T-cell (primary cell): Measurements from ENCODE around the gene FBXO36. TPM values are rescaled to one million over a fixed set of nuclear protein-coding genes. Genes with fewer than 3 reads are reported as not detected.

Experiments
- ATAC-seq, 4 experiments: fragments of 200-7000 bp in 3 of 4; fragments of 150-1000 bp in 1 of 4; cut with Tn5 transposase; replicated peaks in 1 of 4; 1 replicate in 3 of 4; 2 replicates in 1 of 4; pipeline ENCODE4 v1.10.0; 2021; ENCODE audit warnings: moderate library complexity in 3 of 4, mild to moderate bottlenecking in 2 of 4, moderate number of reproducible peaks in 1 of 4
- CTCF ChIA-PET, 2 donors: fragments of 300-600 bp; sonication (Branson Sonifier 250); formaldehyde crosslinking; loops; one replicate each; lab custom pipeline; 2022; ENCODE audit warnings: antibody characterized with exemption in 2 of 2; lab: Charles Lee
- POLR2A ChIA-PET, 2 donors: fragments of 300-600 bp; sonication (Branson Sonifier 250); formaldehyde crosslinking; loops; one replicate each; lab custom pipeline; 2022; ENCODE audit warnings: antibody characterized with exemption in 2 of 2; lab: Charles Lee
- DNase-seq, 35 experiments: peaks; one replicate each; pipeline versions ENCODE4 v3.0.0 to v3.0.0-alpha.2; 2013 to 2023
- H3K27ac ChIP-seq: one replicate; pipeline ENCODE4 v1.5.1; 2013; ENCODE audit warnings: low read length
- H3K27me3 ChIP-seq, 2 experiments: replicated peaks in 1 of 2; 1 replicate in 1 of 2; 2 replicates in 1 of 2; pipeline versions ENCODE4 v1.6.1 to v1.7.0; 2013; ENCODE audit warnings: low read length in 1 of 2, mixed read lengths in 1 of 2; ENCODE audit not compliant: control insufficient read depth in 2 of 2, insufficient read depth in 2 of 2; ENCODE audit errors: extremely low read depth in 1 of 2
- H3K36me3 ChIP-seq, 2 donors: 1 replicate in 1 of 2; 2 replicates in 1 of 2; pipeline versions ENCODE4 v1.6.1 to v1.7.0; 2013; ENCODE audit warnings: low read length in 1 of 2; ENCODE audit not compliant: control insufficient read depth in 2 of 2, insufficient read depth in 1 of 2; ENCODE audit errors: extremely low read depth in 1 of 2
- H3K4me1 ChIP-seq, 2 experiments: 1 replicate in 1 of 2; 2 replicates in 1 of 2; pipeline versions ENCODE4 v1.6.1 to v1.7.0; 2013; ENCODE audit warnings: low read length in 2 of 2, mixed read lengths in 1 of 2; ENCODE audit not compliant: insufficient read depth in 2 of 2, control insufficient read depth in 1 of 2; ENCODE audit errors: extremely low read depth in 1 of 2
- H3K4me3 ChIP-seq, 2 donors: 1 replicate in 1 of 2; 2 replicates in 1 of 2; pipeline versions ENCODE4 v1.5.1 to v1.7.0; 2013; ENCODE audit warnings: mild to moderate bottlenecking in 2 of 2, low read length in 1 of 2, moderate library complexity in 1 of 2; ENCODE audit not compliant: control insufficient read depth in 1 of 2; ENCODE audit errors: extremely low read depth in 1 of 2
- H3K9me3 ChIP-seq: 2 replicates; pipeline ENCODE4 v1.7.0; 2013
- H3K27ac Mint-ChIP-seq, 2 donors: one replicate each; pipeline ENCODE4 v1.8.0; 2020 to 2021; ENCODE audit warnings: mild to moderate bottlenecking in 2 of 2, mixed read lengths in 2 of 2
- H3K27me3 Mint-ChIP-seq, 2 donors: one replicate each; pipeline ENCODE4 v1.8.0; 2021 to 2022; ENCODE audit warnings: mixed read lengths in 2 of 2
- H3K36me3 Mint-ChIP-seq: one replicate; pipeline ENCODE4 v1.8.0; 2021; ENCODE audit warnings: mixed read lengths
- H3K4me1 Mint-ChIP-seq, 3 donors: one replicate each; pipeline ENCODE4 v1.8.0; 2020 to 2022; ENCODE audit warnings: mixed read lengths in 3 of 3, mild to moderate bottlenecking in 1 of 3
- H3K4me3 Mint-ChIP-seq, 3 donors: one replicate each; pipeline ENCODE4 v1.8.0; 2020 to 2022; ENCODE audit warnings: mild to moderate bottlenecking in 3 of 3, mixed read lengths in 3 of 3, moderate library complexity in 3 of 3
- H3K9me3 Mint-ChIP-seq, 3 donors: one replicate each; pipeline ENCODE4 v1.8.0; 2020 to 2022; ENCODE audit warnings: mixed read lengths in 3 of 3
- WGBS: methylation state at CpG from one replicate; pipeline ENCODE4 v1.1.5; 2013; ENCODE audit warnings: missing lambda C conversion rate; ENCODE audit not compliant: insufficient coverage; 5-methylcytosine and 5-hydroxymethylcytosine counted together
- total RNA-seq, 35 experiments: library from RNA in 6 of 35; stranded (reverse) in 6 of 35; fragments of 120-200 nt in 1 of 35; gene quantifications; one replicate each; pipeline versions ENCODE4 v1.2.1 to v1.2.4 and lab custom pipeline; 2013 to 2026

The FBXO36 gene
- total RNA-seq, 5 donors from 2014 or later (not counting 1 experiment from before 2014, with no cell fraction given), result 0.62 to 1.6 (median 1.1) TPM

DNA sequence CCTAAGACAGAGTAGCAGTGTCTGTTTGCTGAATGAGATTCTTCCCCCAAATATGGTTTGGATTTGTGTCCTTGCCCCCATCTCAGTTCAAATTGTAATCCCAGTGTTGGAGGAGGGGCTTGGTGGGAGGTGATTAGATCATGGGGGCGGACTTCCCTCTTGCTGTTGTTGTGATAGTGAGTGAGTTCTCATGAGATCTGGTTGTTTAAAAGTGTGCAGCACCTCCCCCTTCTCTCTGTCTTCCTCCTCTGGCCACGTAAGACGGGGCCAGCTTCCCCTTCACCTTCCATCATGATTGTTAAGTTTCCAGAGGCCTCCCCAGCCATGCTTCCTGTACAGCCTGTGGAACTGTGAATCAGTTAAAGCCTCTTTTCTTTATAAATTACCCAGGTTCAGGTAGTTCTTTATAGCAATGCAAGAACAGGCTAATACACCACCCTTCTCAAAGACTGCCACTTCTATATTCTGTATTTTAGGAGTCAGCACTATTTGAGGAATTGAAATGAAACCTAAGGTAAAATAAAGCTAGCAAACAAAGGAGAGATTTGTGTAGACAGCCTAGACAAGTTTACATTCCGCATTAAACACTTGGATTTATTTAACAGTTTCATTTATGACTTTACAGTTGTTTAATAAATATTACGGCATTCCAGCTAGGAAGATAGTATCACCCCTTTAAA is 21.6 kb downstream of the FBXO36 start:
- H3K27ac ChIP-seq, result no peak overlapping the region
- POLR2A ChIA-PET, result no interaction called here
- H3K36me3 Mint-ChIP-seq, result peaks cover 3% of the 10 kb centered on the region
- H3K4me1 ChIP-seq, result no peaks in the 10 kb centered on the region
- CTCF ChIA-PET, result interaction anchor here in 1 of 2 donors (0.6 kb wide), 1 partner anchor 216 kb away, joined by 5 read pairs; no protein-coding TSS in a partner anchor
- ATAC-seq, result no peak
- no peak overlapping the region for H3K4me3 Mint-ChIP-seq
- H3K27me3 ChIP-seq, result no peaks in the 10 kb centered on the region
- no peak overlapping the region for H3K27ac Mint-ChIP-seq
- no peaks in the 10 kb centered on the region for H3K9me3 ChIP-seq
- no peak overlapping the region for H3K4me3 ChIP-seq
- H3K36me3 ChIP-seq, result no peaks in the 10 kb centered on the region
- DNase-seq, result no peak
- peaks cover 0 to 5% (median 2%) of the 10 kb centered on the region in 3 donors for H3K4me1 Mint-ChIP-seq
- H3K27me3 Mint-ChIP-seq, result no peaks in the 10 kb centered on the region
- WGBS, result no CpG with 5 or more reads among the region's 5 CpGs
- no peaks in the 10 kb centered on the region for H3K9me3 Mint-ChIP-seq

DNA sequence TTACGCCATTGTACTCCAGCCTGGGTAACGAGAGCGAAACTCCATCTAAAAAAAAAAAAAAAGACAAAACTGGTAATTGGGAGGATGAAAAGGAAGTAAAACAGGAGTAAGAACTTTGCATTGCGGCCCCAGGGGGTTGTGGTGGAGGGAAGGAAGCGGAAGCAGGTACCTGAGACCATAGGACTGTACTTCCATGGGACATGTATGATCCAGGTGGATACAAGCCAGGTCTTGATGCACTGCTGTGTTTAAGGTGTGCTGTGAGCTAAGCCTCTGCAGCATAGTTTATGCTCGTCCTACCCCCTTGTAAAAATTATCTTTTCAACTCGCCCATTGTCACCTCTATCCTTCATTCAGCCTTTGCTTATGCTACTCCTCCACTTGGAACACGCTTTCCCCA is 23.7 kb downstream of the FBXO36 start:
- peaks cover 3% of the 10 kb centered on the region for H3K36me3 Mint-ChIP-seq
- POLR2A ChIA-PET, result interaction anchor here in 1 of 2 donors (0.7 kb wide), 1 partner anchor 46 kb away, joined by 3 read pairs; no protein-coding TSS in a partner anchor
- ATAC-seq (no peak), DNase-seq (no peak)
- H3K4me1 ChIP-seq, result no peaks in the 10 kb centered on the region
- H3K27me3 Mint-ChIP-seq, result no peaks in the 10 kb centered on the region
- H3K4me3 ChIP-seq, result no peak overlapping the region
- no peak overlapping the region for H3K4me3 Mint-ChIP-seq
- H3K36me3 ChIP-seq, result no peaks in the 10 kb centered on the region
- H3K27me3 ChIP-seq, result no peaks in the 10 kb centered on the region
- CTCF ChIA-PET, result interaction anchor here (0.6 to 0.9 kb wide), 3 partner anchors 165 to 649 kb away, joined by 3 to 5 read pairs (median 3); no protein-coding TSS in a partner anchor
- H3K9me3 ChIP-seq, result no peaks in the 10 kb centered on the region
- H3K9me3 Mint-ChIP-seq, result no peaks in the 10 kb centered on the region
- WGBS, result 91% methylated on average over 6 of the region's 8 CpGs
- peaks cover 0 to 5% (median 2%) of the 10 kb centered on the region in 3 donors for H3K4me1 Mint-ChIP-seq
- no peak overlapping the region for H3K27ac Mint-ChIP-seq
- H3K27ac ChIP-seq, result no peak overlapping the region

DNA sequence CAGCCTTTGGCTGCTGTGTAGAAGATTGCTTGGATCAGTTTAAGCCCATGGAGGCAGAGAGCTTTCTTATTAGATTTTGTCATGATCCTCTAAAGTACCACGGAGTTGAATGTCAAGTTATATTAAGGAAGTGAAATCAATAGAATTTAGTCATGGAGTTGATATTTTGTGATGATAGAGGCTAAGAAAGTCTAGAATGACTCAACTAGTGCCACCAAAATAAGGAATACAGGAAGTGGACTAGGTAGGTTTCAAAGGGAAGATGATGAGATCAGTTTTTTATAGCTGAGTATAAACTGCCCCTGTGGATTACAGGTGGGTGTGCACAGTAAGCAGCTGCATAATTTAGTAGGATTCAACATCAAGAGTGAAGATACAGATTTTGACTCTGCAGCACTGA is 25.2 kb downstream of the FBXO36 start:
- H3K27ac ChIP-seq, result no peak overlapping the region
- H3K27me3 ChIP-seq, result no peaks in the 10 kb centered on the region
- POLR2A ChIA-PET, result no interaction called here
- no peaks in the 10 kb centered on the region for H3K9me3 ChIP-seq
- no peaks in the 10 kb centered on the region for H3K4me1 ChIP-seq
- CTCF ChIA-PET, result no interaction called here
- H3K27me3 Mint-ChIP-seq, result no peaks in the 10 kb centered on the region
- H3K9me3 Mint-ChIP-seq, result no peaks in the 10 kb centered on the region
- no peaks in the 10 kb centered on the region for H3K36me3 ChIP-seq
- no peak for ATAC-seq
- peaks cover 0 to 5% (median 2%) of the 10 kb centered on the region in 3 donors for H3K4me1 Mint-ChIP-seq
- no peak for DNase-seq
- WGBS, result 80% methylated on average over 1 of the region's 1 CpG
- peaks cover 3% of the 10 kb centered on the region for H3K36me3 Mint-ChIP-seq
- H3K4me3 Mint-ChIP-seq, result no peak overlapping the region
- H3K27ac Mint-ChIP-seq, result no peak overlapping the region
- H3K4me3 ChIP-seq, result no peak overlapping the region

DNA sequence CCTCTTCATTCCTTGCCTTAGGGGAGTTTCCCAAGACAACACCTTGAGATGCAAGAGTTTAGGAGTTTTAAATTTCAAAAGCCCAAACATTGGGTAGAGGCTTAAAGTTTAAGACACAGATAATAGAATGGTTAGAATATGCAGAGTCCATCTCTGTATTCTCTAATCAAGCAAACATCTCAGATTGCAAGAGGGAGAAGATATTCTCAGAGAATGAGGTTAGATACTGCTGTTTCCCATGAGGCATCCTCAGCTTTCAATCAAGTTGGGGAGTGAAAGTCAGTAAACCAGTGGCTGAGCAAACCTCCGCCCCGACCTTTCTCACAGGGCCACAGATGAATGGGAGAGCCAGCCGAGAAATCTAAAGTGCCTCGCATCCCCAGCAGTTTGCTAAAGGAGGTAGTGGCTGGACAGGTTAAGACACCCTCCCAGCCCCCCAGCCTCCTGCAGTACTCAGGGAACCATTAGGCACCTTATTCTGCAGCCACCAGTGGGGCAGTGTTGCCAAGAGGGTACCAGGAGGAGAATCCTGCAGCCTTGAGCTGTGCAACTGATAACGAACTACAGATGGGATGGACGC is 30.0 kb downstream of the FBXO36 start:
- no peaks in the 10 kb centered on the region for H3K36me3 ChIP-seq
- H3K27ac ChIP-seq, result no peak overlapping the region
- Mint-ChIP-seq H3K36me3 (no peaks in the 10 kb centered on the region), H3K27ac (no peak overlapping the region), H3K4me3 (no peak overlapping the region), H3K27me3 (no peaks in the 10 kb centered on the region), H3K4me1 (peaks cover 0 to 2% (median 0%) of the 10 kb centered on the region in 3 donors), H3K9me3 (no peaks in the 10 kb centered on the region)
- CTCF ChIA-PET, result no interaction called here
- POLR2A ChIA-PET, result no interaction called here
- ATAC-seq (no peak), DNase-seq (no peak)
- H3K4me1 ChIP-seq, result no peaks in the 10 kb centered on the region
- no peak overlapping the region for H3K4me3 ChIP-seq
- no peaks in the 10 kb centered on the region for H3K9me3 ChIP-seq
- H3K27me3 ChIP-seq, result no peaks in the 10 kb centered on the region
- 95% methylated on average over 6 of the region's 6 CpGs for WGBS

DNA sequence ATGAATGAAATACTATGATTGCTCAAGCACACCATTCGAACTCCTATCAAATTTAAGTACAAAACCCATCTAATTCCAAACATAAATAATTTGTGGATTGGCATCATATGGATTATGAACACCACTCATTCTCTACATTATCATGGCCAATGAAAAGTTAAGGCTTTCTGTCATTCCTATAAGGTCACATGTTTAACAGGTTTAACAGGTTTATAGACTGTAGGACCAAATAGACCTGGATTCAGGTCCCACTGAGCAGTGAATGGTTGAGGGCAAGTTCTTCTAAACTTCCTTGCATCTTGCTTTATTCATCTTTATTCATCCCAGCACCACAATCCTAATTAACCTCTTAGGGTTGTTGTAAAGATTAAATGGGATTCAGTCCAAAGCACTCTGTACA is 33.4 kb downstream of the FBXO36 start:
- DNase-seq (no peak), ATAC-seq (no peak)
- ChIA-PET CTCF (no interaction called here), POLR2A (no interaction called here)
- Mint-ChIP-seq H3K36me3 (no peaks in the 10 kb centered on the region), H3K4me3 (no peak overlapping the region), H3K9me3 (no peaks in the 10 kb centered on the region), H3K4me1 (no peaks in the 10 kb centered on the region), H3K27ac (no peak overlapping the region), H3K27me3 (no peaks in the 10 kb centered on the region)
- no peaks in the 10 kb centered on the region for H3K27me3 ChIP-seq
- H3K4me1 ChIP-seq, result no peaks in the 10 kb centered on the region
- WGBS, result no CpG with 5 or more reads among the region's 1 CpG
- H3K36me3 ChIP-seq, result no peaks in the 10 kb centered on the region
- no peaks in the 10 kb centered on the region for H3K9me3 ChIP-seq
- no peak overlapping the region for H3K27ac ChIP-seq
- H3K4me3 ChIP-seq, result no peak overlapping the region

DNA sequence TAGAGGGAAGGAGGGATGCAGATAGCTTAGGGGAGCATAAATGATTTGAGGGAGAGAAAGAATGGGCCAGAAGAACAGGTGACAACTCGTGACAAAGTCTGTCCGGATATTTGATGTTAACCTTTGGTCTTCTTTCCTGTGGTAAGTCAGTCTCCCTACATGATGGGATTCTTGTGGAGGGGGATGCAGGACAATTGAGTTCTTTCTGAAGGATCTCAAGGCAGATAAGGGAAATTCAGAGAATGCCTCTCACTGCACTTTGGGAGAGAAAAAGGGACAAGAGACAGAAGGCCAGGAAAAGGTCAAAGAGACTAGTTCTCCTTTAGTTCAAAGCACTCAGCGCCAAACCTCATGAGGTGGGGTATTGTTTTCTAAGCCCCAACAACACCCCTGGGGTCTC is 34.2 kb downstream of the FBXO36 start:
- WGBS, result 93% methylated on average over 2 of the region's 3 CpGs
- no peak overlapping the region for H3K27ac Mint-ChIP-seq

More for the DNA sequence above, 34.2 kb downstream of the FBXO36 start:
- Mint-ChIP-seq H3K27me3 (no peaks in the 10 kb centered on the region), H3K4me1 (no peaks in the 10 kb centered on the region), H3K4me3 (no peak overlapping the region), H3K36me3 (no peaks in the 10 kb centered on the region), H3K9me3 (no peaks in the 10 kb centered on the region)
- ATAC-seq, result no peak
- ChIA-PET POLR2A (no interaction called here), CTCF (no interaction called here)
- Histone ChIP-seq H3K27me3 (no peaks in the 10 kb centered on the region), H3K9me3 (no peaks in the 10 kb centered on the region), H3K27ac (no peak overlapping the region), H3K4me1 (no peaks in the 10 kb centered on the region), H3K36me3 (no peaks in the 10 kb centered on the region), H3K4me3 (no peak overlapping the region)
- no peak for DNase-seq
